HG03159 (cell line): ENCODE results near the gene PRDX1.
"Not testable (repeated sequence)": the region's sequence is repeated elsewhere in the genome, so short reads cannot be mapped to it uniquely, and the experiment has no call there.

Experiments used
- ATAC-seq: cut with Tn5 transposase; IDR thresholded peaks from one replicate; pipeline ENCODE4 v1.9.1; 2021; ENCODE audit warnings: mild to moderate bottlenecking, moderate library complexity; ENCODE audit not compliant: unreplicated experiment

The PRDX1 gene

GRCh38 chr1:45536886-45537285 lies 15.2 kb upstream of the PRDX1 start:
- no peak for ATAC-seq

GRCh38 chr1:45535988-45536766 lies 14.5 kb upstream of the PRDX1 start:
- no peak for ATAC-seq

GRCh38 chr1:45531873-45532272 lies 10.2 kb upstream of the PRDX1 start:
- no peak for ATAC-seq

- ATAC-seq: no peak
These were observed 9.0 kb upstream of the PRDX1 start for GRCh38 chr1:45530632-45531135.

- no peak for ATAC-seq
These were observed 4.5 kb upstream of the PRDX1 start for GRCh38 chr1:45526135-45526644.

GRCh38 chr1:45523975-45524374 lies 2.3 kb upstream of the PRDX1 start:
- ATAC-seq: not testable (repeated sequence)

- not testable (repeated sequence) for ATAC-seq
These were observed 1.8 kb upstream of the PRDX1 start for GRCh38 chr1:45523516-45523915.

GRCh38 chr1:45522324-45523104 lies 830 bp upstream of the PRDX1 start:
- ATAC-seq: no peak

- ATAC-seq: not testable (repeated sequence)
These were observed 1.9 kb downstream of the PRDX1 start for GRCh38 chr1:45519774-45520173.

- no peak for ATAC-seq
These were observed 2.8 kb downstream of the PRDX1 start for GRCh38 chr1:45518910-45519309.

GRCh38 chr1:45518366-45518765 lies 3.3 kb downstream of the PRDX1 start:
- ATAC-seq: not testable (repeated sequence)

GRCh38 chr1:45516465-45516864 lies 5.2 kb downstream of the PRDX1 start:
- no peak for ATAC-seq

GRCh38 chr1:45516036-45516435 lies 5.6 kb downstream of the PRDX1 start:
- ATAC-seq: no peak

- ATAC-seq: not testable (repeated sequence)
These were observed 8.0 kb downstream of the PRDX1 start for GRCh38 chr1:45513532-45514260.

GRCh38 chr1:45512641-45513054 lies 9.0 kb downstream of the PRDX1 start:
- ATAC-seq: no peak

- ATAC-seq: no peak
These were observed 10.6 kb downstream of the PRDX1 start for GRCh38 chr1:45510972-45511527.

- no peak for ATAC-seq
These were observed 11.4 kb downstream of the PRDX1 start for GRCh38 chr1:45510036-45510971.

- no peak for ATAC-seq
These were observed 13.2 kb downstream of the PRDX1 start for GRCh38 chr1:45508295-45509151.

- ATAC-seq: no peak
These were observed 13.8 kb downstream of the PRDX1 start for GRCh38 chr1:45507893-45508292.
